COLO668 (cell line): ENCODE results near the gene STAU1.
A peak's percentile ranks its signal among the peaks of the same experiment; 100 is the strongest.
"Not testable (repeated sequence)": the region's sequence is repeated elsewhere in the genome, so short reads cannot be mapped to it uniquely, and the experiment has no call there.

Experiments
- DNase-seq: peaks from one replicate; lab custom pipeline; 2025; ENCODE audit not compliant: unreplicated experiment; lab: John Stamatoyannopoulos, UW

STAU1 gene, protein sequence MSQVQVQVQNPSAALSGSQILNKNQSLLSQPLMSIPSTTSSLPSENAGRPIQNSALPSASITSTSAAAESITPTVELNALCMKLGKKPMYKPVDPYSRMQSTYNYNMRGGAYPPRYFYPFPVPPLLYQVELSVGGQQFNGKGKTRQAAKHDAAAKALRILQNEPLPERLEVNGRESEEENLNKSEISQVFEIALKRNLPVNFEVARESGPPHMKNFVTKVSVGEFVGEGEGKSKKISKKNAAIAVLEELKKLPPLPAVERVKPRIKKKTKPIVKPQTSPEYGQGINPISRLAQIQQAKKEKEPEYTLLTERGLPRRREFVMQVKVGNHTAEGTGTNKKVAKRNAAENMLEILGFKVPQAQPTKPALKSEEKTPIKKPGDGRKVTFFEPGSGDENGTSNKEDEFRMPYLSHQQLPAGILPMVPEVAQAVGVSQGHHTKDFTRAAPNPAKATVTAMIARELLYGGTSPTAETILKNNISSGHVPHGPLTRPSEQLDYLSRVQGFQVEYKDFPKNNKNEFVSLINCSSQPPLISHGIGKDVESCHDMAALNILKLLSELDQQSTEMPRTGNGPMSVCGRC

GRCh38 chr20:49187851-49188641, at the start of gene STAU1:
TSS of gene STAU1 (minus strand) at chr20:49188334. CDS start at chr20:49166201, 22,133 bp downstream.
- peak; percentile 99 for DNase-seq

GRCh38 chr20:49237531-49237930, 49.4 kb upstream of the STAU1 start:
- no peak for DNase-seq

GRCh38 chr20:49236301-49236700, 48.2 kb upstream of the STAU1 start:
- no peak for DNase-seq

- no peak for DNase-seq
These were observed 46.7 kb upstream of the STAU1 start for GRCh38 chr20:49234831-49235230.

GRCh38 chr20:49233226-49233625, 45.1 kb upstream of the STAU1 start:
- no peak for DNase-seq

GRCh38 chr20:49231471-49231870, 43.3 kb upstream of the STAU1 start:
- no peak for DNase-seq

- peak; percentile 51 for DNase-seq
These were observed 42.5 kb upstream of the STAU1 start for GRCh38 chr20:49230561-49231133.

DNA sequence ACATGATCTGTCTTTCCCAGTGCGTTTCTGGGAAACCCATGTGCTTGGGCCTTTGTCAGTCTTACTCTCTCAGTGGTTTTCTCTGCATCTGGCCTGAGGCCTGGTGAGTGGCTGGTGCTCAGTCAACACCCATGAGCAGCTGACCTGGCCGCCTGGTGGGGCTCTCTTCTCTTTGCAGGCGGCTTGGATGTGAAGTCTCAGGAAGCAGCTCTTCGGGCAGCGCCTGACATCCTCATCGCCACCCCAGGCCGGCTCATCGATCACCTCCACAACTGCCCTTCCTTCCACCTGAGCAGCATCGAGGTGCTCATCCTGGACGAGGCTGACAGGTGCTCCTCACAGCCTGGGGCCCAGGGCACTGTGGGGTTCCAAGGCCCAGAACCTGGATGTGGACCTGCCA, 41.9 kb upstream of the STAU1 start:
- DNase-seq: peak; percentile 94

DNA sequence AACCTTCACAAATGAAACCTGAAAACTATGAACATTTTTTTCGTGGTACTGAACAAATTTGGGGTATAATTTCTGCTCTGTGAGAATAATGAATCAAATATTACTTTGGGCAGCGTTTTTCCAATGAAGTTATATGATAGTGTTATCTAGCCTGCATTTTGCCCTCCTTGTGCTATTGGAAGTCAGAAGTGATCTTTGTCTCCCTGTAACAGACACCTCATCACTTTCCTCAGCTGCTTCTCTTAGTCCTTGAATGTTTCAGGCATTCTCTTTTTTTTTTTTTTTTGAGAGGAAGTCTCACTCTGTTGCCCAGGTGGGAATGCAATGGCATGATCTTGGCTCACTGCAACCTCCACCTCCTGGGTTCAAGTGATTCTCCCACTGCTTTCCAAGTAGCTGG, 41.2 kb upstream of the STAU1 start:
- DNase-seq: no peak

- peak; percentile 82 for DNase-seq
These were observed 40.5 kb upstream of the STAU1 start for GRCh38 chr20:49228676-49229075.

DNA sequence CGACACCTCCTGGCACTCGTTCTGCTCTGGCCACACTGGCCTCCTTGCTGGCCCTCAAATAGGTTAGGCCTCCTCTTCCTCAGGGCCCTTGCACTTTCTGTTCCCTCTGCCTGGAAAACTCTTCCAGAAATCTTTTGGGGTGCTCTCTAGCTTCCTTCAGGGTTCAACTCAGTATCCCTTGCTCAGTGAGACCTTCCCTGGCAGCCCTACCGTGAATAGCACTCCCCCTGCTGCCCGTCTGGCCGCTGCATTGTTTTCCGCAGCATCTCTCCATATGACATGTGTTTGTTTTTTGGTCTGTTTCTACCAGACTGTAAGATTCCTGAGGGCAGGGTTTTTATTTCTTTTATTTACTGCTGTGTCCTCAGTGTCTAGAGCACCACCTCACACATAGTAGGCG, 37.8 kb upstream of the STAU1 start:
- no peak for DNase-seq

DNA sequence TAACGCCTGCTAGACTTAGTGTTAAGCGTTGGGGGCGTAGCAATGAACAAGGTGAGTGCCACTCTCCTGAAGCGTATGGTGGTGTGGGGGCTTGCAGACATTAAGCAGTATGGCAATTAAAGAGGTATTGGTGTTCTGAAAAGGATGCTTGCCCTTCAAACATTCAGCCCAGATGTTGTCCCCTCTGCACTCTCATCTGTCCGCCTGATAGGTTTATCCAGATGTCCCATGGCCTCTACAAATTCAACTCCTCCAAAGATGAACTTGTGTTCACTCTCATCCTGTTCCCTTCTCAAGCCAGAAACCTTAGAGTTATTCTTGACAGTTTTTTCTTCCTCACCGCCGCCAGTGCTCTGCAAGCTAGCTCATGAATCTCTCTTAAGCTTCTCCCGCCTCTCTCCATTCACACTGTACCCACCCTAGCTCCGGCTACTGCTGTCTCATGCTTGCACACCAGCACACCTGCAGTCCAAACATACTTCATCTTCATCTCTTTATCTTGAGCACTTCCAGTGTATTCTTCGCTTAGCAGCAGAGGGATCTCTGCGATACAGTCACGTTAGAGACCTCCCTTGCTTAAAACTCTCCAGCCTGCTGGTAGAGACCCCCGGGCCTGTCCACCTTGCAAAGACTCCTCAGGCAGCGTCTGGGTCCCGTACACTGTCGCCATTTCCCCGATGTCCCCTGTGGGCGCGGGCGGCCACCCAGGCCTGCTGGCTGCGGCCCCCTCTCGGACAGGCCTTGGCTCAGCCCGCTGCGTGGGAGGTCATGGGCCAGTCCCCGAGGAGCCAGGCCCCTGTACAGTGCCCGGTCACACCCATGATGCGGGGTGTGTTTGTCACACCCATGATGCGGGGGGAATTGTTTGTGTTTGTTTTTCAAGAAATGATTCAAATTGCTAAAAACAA, 32.0 kb upstream of the STAU1 start:
- no peak for DNase-seq

DNA sequence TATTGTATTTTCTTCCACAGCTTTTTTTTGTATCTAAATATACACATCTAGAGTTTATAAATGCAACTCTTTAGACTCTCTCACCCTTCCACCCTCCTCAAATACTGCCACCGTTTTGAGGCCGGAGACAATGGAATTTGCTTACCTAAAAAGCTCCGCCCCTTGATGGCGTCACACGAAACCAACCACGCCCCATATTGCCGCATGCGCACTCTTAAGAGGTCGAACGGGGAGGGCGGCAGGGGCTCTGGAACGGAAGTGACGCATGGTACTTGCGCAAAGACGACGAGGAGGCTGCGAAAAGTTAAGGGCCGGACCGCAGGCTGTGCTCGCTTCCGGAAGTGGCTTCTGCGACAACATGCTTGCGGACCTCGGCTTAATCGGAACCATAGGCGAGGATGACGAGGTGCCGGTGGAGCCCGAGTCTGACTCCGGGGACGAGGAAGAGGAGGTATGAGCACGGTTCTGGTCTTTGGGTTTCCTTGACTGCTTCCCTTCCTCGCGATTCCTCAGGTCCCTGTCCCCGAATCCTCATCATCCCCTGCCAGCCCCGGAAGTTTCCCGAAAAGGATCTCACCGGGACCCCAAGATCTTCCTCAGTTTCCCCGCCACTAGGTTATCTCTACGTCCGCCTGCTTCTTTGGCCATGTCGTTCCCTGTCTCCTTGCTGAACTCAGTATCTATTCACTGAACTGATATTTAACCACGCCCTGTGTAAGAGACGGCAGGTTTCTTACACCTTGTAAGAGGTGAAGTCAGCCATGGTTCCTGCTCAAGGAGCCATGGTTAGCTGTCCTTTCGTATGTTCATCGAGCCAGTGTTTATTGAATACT, 31.2 kb upstream of the STAU1 start, which contains the start of gene DDX27:
Gene DDX27 (plus strand): TSS at position 326 of the 833 bp plus-strand sequence. CDS start 33 bp downstream, at position 359.
- peak; percentile 98 for DNase-seq

DNA sequence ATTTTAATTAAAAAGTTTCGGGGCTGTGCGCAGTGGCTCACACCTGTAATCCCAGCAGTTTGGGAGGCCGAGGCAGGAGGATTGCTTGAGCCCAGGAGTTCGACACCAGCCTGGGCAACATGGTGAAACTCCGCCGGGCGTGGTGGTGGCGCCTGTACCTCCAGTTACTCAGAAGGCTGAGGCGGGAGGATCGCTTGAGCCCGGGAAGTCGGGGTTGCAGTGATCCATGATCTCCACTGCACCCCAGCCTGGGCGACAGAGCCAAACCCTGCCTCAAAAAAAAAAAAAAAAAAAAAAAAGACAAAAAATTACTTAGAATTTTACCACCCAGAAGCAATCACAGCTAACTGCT, 30.6 kb upstream of the STAU1 start:
- DNase-seq: not testable (repeated sequence)

DNA sequence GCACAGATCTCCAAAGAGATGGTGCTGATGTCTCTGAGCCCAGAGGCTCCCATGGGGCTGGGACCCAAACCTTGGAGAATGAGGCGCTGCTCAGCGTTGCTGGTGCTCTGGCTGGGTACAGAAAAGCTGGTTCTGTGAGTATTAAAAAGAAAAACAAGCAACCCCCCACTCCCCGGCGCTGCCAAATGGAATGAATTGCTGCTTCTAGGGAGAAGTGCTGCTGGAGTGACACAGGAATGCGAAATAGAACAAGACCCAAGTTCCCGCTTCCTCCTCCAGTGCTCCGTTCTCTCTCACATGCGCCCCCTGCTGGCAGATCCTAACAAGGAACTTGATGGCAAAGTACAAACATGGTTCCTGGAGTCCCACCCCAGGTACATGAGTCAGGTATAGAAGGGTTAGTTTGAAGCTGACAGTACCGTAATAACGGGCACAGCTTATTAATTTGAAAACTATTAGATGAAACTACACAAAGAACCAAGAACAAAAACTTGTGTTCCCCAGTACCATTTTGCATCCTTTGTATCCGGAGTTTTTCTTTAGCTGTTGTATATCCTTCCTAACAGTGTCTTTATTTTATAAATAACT, 29.0 kb upstream of the STAU1 start:
- peak; percentile 94 for DNase-seq

DNA sequence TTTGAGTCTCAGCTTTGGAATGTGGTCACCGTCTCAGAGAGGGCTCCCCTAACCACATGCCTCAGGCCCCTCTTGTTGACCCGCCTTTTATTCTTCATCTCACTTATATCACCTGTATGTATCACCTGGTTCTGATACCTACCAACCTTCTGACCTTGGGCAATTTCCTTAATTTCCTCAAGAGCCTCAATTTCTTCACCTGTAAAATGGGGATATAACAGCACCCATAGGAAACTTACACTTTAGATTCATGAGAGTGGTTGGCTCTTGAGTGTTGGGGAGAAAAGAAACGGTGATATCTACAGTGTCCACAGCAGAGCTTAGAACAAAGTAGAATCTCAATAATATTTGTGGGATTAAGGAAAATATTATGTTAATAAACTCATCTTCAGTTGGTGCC, 27.1 kb upstream of the STAU1 start:
- DNase-seq: no peak

- DNase-seq: no peak
These were observed 26.4 kb upstream of the STAU1 start for GRCh38 chr20:49214571-49214970.

DNA sequence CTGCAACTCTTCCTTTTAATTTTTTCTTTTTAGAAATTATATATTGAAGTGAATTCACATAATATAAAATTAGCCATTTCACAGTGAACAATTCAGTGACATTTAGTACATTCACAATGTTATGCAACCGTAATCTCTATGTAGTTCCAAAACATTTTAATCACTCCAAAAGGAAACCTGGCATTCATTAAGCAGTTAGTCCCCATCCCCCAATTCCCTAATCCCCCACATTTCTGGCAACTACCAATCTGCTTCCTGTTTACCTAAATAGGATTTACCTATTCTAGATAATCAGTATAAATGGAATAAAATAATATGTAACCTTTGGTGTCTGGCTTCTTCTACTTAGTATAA, 22.6 kb upstream of the STAU1 start:
- no peak for DNase-seq

DNA sequence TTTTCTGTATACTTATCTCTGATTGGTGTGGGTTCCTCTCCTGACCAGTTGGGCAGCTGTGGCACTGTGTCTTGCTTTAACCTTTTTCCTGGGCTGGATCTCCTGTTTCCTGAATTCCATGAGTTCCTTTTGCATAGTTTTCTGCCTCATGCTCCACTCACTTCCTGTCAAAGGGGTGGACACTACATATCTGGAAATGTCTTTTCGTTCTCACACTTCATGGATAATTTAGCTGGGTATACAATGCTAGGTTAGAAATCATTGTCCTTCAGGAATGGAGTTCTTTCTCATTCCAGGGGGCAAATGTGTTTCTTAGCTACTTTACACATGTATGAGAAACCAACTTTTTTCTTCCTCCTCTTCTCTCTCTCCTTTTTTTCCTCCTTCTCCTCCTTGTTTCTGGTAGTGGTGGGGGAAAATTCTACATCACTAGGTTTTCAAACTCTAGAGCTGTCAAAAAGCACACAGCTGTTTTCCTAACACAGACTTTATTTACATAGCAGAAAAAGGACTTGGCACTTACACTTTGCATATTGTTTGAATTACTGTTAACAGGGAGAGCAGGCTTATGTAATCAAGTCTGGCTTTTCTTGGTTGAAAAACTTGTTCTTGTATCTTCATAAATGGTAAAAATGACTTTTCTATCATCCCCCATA, 22.1 kb upstream of the STAU1 start:
- no peak for DNase-seq
